ENCODE measurements around the gene ASCC1. TPM values are rescaled to one million over a fixed set of nuclear protein-coding genes. Genes with fewer than 3 reads are reported as not detected.

ASCC1 gene
- total and polyA plus RNA-seq, 2 experiments from 2014 or later = 31.8 to 38.7 TPM

DNA sequence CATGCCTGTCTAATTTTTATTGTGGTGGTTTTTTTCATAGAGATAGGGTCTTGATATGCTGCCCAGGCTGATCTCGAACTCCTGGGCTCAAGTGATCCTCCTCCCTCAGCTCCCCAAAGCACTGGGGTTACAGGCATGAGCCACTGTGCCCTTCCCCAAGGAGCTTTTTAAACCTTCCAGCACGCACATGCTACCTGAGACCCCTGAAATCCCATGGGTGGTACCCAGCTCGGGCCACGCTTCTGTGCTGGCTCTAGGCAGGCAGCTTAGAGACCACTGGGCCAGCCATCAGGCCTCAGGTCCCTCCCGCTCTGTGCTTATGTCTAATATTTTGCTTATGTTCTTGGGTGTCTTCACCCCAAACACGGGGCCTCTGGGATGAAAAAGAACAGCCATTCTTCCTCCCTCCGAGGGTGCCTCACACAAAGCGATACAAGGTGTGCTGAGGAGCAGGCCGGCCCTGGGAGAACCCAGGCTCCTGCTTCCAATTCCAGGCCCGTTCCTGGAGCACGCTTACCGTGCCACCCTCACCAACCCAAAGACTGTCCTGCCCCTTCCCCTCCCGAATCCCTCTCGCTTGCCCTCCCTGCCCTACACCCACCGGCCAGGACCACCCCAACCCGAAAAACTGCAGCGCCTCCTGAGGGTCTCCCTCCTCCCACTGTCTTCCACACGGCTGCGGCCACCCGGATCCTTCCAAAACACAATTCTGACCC lies 138.6 kb downstream of the ASCC1 start:
- no peaks in the 10 kb centered on the region for H3K4me1 ChIP-seq (ENCODE audit: insufficient read depth)
- H2AFZ ChIP-seq = no peak overlapping the region
- no peaks in the 10 kb centered on the region for H3K9me3 ChIP-seq (ENCODE audit: low read depth)
- no peak for DNase-seq (ENCODE audit: low spot score)
- WGBS (ENCODE audit: low lambda C conversion rate, missing lambda C conversion rate) = 92% methylated on average over 20 of the region's 20 CpGs
- H3K36me3 ChIP-seq (replicated peaks; ENCODE audit: insufficient read depth, low read depth) = no peaks in the 10 kb centered on the region
- no peaks in the 10 kb centered on the region for H3K79me2 ChIP-seq
- no peaks in the 10 kb centered on the region for H3K27me3 ChIP-seq
- H3K27ac ChIP-seq = no peak overlapping the region
- no peaks in the 10 kb centered on the region for H4K20me1 ChIP-seq (ENCODE audit: insufficient read depth, poor library complexity, severe bottlenecking)
- H3K4me3 ChIP-seq = no peak overlapping the region
- no peak overlapping the region for H3K4me2 ChIP-seq
- H3K9me2 ChIP-seq (replicated peaks; ENCODE audit: insufficient read depth) = no peaks in the 10 kb centered on the region
- TF ChIP-seq, protein P1, sequence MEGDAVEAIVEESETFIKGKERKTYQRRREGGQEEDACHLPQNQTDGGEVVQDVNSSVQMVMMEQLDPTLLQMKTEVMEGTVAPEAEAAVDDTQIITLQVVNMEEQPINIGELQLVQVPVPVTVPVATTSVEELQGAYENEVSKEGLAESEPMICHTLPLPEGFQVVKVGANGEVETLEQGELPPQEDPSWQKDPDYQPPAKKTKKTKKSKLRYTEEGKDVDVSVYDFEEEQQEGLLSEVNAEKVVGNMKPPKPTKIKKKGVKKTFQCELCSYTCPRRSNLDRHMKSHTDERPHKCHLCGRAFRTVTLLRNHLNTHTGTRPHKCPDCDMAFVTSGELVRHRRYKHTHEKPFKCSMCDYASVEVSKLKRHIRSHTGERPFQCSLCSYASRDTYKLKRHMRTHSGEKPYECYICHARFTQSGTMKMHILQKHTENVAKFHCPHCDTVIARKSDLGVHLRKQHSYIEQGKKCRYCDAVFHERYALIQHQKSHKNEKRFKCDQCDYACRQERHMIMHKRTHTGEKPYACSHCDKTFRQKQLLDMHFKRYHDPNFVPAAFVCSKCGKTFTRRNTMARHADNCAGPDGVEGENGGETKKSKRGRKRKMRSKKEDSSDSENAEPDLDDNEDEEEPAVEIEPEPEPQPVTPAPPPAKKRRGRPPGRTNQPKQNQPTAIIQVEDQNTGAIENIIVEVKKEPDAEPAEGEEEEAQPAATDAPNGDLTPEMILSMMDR (IDR thresholded peaks at IDR 0.05; ENCODE audit: poor library complexity) = no peak
- TF ChIP-seq EZH2phosphoT487 (IDR thresholded peaks at IDR 0.05; ENCODE audit: low read depth, severe bottlenecking, unreplicated experiment) = no peak
- no peak for TF ChIP-seq EZH2 (IDR thresholded peaks at IDR 0.05; ENCODE audit: borderline replicate concordance)

DNA sequence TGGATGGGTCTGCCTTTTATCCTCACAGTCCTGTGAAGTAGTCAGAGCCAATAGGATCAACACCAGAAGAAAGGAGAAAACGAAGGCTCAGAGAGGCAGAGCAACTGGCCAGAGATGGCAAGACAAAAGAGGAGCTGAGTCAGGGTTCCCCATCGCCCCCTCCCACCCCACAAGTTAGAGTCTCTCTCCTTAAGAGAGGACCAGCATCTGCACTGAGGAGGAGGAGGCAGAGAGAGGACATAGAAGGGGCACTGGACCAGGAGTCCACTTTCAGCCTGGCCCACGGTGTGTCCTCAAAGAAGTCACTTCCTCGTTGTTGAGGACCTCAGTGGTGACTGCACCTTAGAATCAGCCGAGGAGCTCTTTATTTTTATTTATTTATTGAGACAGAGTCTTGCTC lies 139.3 kb downstream of the ASCC1 start:
- Histone ChIP-seq H4K20me1 (ENCODE audit: insufficient read depth, poor library complexity, severe bottlenecking) (no peaks in the 10 kb centered on the region), H3K4me2 (no peak overlapping the region), H3K9me2 (replicated peaks; ENCODE audit: insufficient read depth) (no peaks in the 10 kb centered on the region), H3K36me3 (replicated peaks; ENCODE audit: insufficient read depth, low read depth) (no peaks in the 10 kb centered on the region), H3K27ac (no peak overlapping the region), H3K79me2 (no peaks in the 10 kb centered on the region), H3K27me3 (no peaks in the 10 kb centered on the region), H3K4me3 (no peak overlapping the region), H3K4me1 (ENCODE audit: insufficient read depth) (no peaks in the 10 kb centered on the region), H2AFZ (no peak overlapping the region), H3K9me3 (ENCODE audit: low read depth) (no peaks in the 10 kb centered on the region)
- 85% methylated on average over 5 of the region's 5 CpGs for WGBS (ENCODE audit: low lambda C conversion rate, missing lambda C conversion rate)
- no peak for DNase-seq (ENCODE audit: low spot score)
- TF ChIP-seq EZH2phosphoT487 (IDR thresholded peaks at IDR 0.05; ENCODE audit: low read depth, severe bottlenecking, unreplicated experiment) (no peak), EZH2 (IDR thresholded peaks at IDR 0.05; ENCODE audit: borderline replicate concordance) (no peak)
- TF ChIP-seq, protein P1 (IDR thresholded peaks at IDR 0.05; ENCODE audit: poor library complexity) = no peak

DNA sequence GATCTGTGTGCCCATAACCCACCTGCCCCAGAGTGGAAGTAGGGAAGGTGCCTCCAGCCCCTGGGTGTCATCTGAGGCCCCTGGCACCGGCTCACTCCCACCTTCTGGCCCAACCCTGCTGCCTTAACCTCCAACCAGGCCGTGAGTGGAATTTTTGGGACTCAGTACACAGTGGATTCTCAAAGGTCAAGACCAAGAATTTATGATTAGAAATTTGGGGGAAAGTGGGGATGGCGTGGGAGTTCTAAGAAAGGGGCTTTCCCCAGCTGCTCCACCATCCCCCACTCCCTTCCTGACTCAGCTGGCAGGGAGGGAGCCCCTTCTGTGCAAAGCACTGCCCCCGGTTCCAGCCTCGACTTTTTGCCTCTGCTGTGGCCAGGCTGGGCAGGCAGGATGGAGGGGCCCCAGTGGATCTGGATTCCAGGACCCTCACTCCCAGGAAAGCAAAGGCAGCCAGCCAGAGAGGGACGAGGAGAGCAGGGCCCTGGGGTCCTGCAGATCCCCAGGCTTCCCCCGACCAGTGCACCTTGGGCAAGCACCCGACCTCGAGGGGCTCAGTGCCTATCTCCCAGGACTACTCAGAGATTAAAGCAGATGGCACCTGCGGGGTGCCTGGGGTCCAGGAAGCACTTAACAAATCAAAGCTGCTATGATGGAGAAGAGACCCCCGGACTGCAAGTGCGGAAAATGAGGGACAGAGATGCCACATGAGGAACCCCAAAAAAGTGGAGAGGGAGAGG lies 140.5 kb downstream of the ASCC1 start:
- no peak for TF ChIP-seq EZH2phosphoT487 (IDR thresholded peaks at IDR 0.05; ENCODE audit: low read depth, severe bottlenecking, unreplicated experiment)
- TF ChIP-seq EZH2 (IDR thresholded peaks at IDR 0.05; ENCODE audit: borderline replicate concordance) = no peak
- TF ChIP-seq, protein P1 (IDR thresholded peaks at IDR 0.05; ENCODE audit: poor library complexity) = no peak
- WGBS (ENCODE audit: low lambda C conversion rate, missing lambda C conversion rate) = 83% methylated on average over 12 of the region's 12 CpGs
- no peak overlapping the region for H3K4me2 ChIP-seq
- H3K79me2 ChIP-seq = no peaks in the 10 kb centered on the region
- H3K9me3 ChIP-seq (ENCODE audit: low read depth) = no peaks in the 10 kb centered on the region
- H2AFZ ChIP-seq = no peak overlapping the region
- no peak overlapping the region for H3K4me3 ChIP-seq
- H3K4me1 ChIP-seq (ENCODE audit: insufficient read depth) = no peaks in the 10 kb centered on the region
- no peaks in the 10 kb centered on the region for H3K36me3 ChIP-seq (replicated peaks; ENCODE audit: insufficient read depth, low read depth)
- H4K20me1 ChIP-seq (ENCODE audit: insufficient read depth, poor library complexity, severe bottlenecking) = no peaks in the 10 kb centered on the region
- no peaks in the 10 kb centered on the region for H3K27me3 ChIP-seq
- no peak for DNase-seq (ENCODE audit: low spot score)
- H3K9me2 ChIP-seq (replicated peaks; ENCODE audit: insufficient read depth) = no peaks in the 10 kb centered on the region
- no peak overlapping the region for H3K27ac ChIP-seq
